Ovary (tissue), 3 donors: ENCODE measurements around the gene KCNK17.

Experiments
- EP300 ChIP-seq: sonication (generic); formaldehyde crosslinking; IDR thresholded peaks from one replicate; pipeline ENCODE4 v1.6.1; 2017; ENCODE audit warnings: antibody characterized with exemption
- POLR2A ChIP-seq: fragments of 450-650 bp; IDR thresholded peaks from one replicate; pipeline ENCODE4 v1.6.1; 2017; ENCODE audit warnings: antibody characterized with exemption, mild to moderate bottlenecking, moderate library complexity
- TF ChIP-seq, protein P1 (sequence below), 3 donors: fragments of 450-650 bp in 2 of 3; fragments of 200-600 bp in 1 of 3; IDR thresholded peaks; one replicate each; pipeline versions ENCODE4 v1.5.1 to v1.8.0; 2016 to 2022; ENCODE audit warnings: antibody characterized with exemption in 3 of 3, mild to moderate bottlenecking in 1 of 3
- donor health status: DM: no; HTN: no; CAD: no.

DNA sequence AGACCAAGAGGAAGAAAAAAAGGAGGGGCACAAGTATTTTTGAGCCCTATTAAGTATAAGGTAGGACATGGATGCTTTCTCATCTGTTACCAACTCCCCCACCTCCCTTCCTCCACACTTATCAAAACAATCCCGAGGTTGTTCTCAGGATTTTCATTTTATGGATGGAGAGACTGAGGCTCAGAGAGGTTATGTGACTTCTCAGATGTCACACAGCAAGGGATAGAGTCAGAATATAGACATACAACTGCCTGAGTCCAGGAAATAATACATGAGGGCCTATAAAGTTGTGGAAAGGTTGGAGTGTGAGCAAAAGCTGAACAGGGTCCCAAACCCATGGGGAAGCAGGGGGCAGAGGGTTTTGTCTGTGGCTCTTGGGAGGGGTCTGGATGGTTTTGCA is 19.3 kb downstream of the KCNK17 start:
- TF ChIP-seq, protein P1, sequence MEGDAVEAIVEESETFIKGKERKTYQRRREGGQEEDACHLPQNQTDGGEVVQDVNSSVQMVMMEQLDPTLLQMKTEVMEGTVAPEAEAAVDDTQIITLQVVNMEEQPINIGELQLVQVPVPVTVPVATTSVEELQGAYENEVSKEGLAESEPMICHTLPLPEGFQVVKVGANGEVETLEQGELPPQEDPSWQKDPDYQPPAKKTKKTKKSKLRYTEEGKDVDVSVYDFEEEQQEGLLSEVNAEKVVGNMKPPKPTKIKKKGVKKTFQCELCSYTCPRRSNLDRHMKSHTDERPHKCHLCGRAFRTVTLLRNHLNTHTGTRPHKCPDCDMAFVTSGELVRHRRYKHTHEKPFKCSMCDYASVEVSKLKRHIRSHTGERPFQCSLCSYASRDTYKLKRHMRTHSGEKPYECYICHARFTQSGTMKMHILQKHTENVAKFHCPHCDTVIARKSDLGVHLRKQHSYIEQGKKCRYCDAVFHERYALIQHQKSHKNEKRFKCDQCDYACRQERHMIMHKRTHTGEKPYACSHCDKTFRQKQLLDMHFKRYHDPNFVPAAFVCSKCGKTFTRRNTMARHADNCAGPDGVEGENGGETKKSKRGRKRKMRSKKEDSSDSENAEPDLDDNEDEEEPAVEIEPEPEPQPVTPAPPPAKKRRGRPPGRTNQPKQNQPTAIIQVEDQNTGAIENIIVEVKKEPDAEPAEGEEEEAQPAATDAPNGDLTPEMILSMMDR (IDR thresholded peaks at IDR 0.05) = no peak
- no peak for TF ChIP-seq POLR2A
- no peak for TF ChIP-seq EP300
